ENCODE results near the gene SMIM43. TPM values are rescaled to one million over a fixed set of nuclear protein-coding genes. Genes with fewer than 3 reads are reported as not detected.

The SMIM43 gene
- total RNA-seq (2021), result 1.0 and 1.2 TPM in 2 replicates
- long read RNA-seq, partial matches to known transcripts, result 0 of 7 reads
- long read RNA-seq, other reads (novel, unspliced or antisense), result 3 of 7 reads

- H2BK20ac ChIP-seq (ENCODE audit: low read depth, low read length, poor library complexity, severe bottlenecking), result no peak within 1 kb of the TSS
- no peak within 1 kb of the TSS for H2BK5ac ChIP-seq (ENCODE audit: insufficient read length, low read length)
- H3K4me3 Mint-ChIP-seq, result peak within 1 kb of the TSS; percentile 75 to 89
- peaks cover 9% of the 10 kb centered on the region for H3K23me2 ChIP-seq (ENCODE audit: insufficient read length, low read depth, low read length, poor library complexity, severe bottlenecking)
- H3K56ac ChIP-seq (ENCODE audit: insufficient read length, low read depth, low read length), result no peak within 1 kb of the TSS
- WGBS (ENCODE audit: extremely low coverage, insufficient read length, low lambda C conversion rate), result no CpG with 5 or more reads among the region's 75 CpGs
- H3K23ac ChIP-seq (ENCODE audit: insufficient read length, low read depth, low read length), result no peak within 1 kb of the TSS
- peaks cover 97% of the 10 kb centered on the region for H3K27me3 Mint-ChIP-seq (ENCODE audit: low read depth)
- H3K4me1 ChIP-seq (ENCODE audit: insufficient read depth, low read length), result 0 out of 2 replicates have a peak, but pooled peaks cover 5% of the 10 kb centered on the region
- H2AFZ ChIP-seq (ENCODE audit: low read length), result no peak within 1 kb of the TSS
- H3K14ac ChIP-seq (ENCODE audit: insufficient read depth, low read length), result peak within 1 kb of the TSS; percentile 66; the same call in 1 of the 2 replicates
- peak; percentile 56 for DNase-seq
- H4K8ac ChIP-seq (replicated peaks; ENCODE audit: insufficient read length, low read depth, low read length), result no peak within 1 kb of the TSS
- H3K4me1 Mint-ChIP-seq, result peaks cover 17 to 18% of the 10 kb centered on the region in 2 experiments
- no peaks in the 10 kb centered on the region for H3K9me3 ChIP-seq (ENCODE audit: control insufficient read depth, low read depth, low read length)
- no peak within 1 kb of the TSS for H3K27ac Mint-ChIP-seq
- H3K9ac ChIP-seq (ENCODE audit: extremely low read depth, insufficient read length, low read length), result peak within 1 kb of the TSS; percentile 9
- no peak within 1 kb of the TSS for H3K4ac ChIP-seq (ENCODE audit: low read depth, low read length)
- H2BK12ac ChIP-seq (ENCODE audit: insufficient read length, low read depth, low read length), result no peak within 1 kb of the TSS
- no peak within 1 kb of the TSS for H2BK15ac ChIP-seq (ENCODE audit: low read depth, low read length)
- TF ChIP-seq CTCF (conservative IDR thresholded peaks at IDR 0.05), result no peak
- H3K4me2 ChIP-seq (ENCODE audit: insufficient read depth, insufficient read length, low read length), result peak within 1 kb of the TSS; percentile 41
- H3T11ph ChIP-seq (ENCODE audit: low read length), result no peak within 1 kb of the TSS
- no peaks in the 10 kb centered on the region for H4K20me1 ChIP-seq (ENCODE audit: control insufficient read depth, insufficient read depth, insufficient read length)
- no peaks in the 10 kb centered on the region for H3K79me1 ChIP-seq (ENCODE audit: insufficient read depth, low read depth, low read length, poor library complexity, severe bottlenecking)
- no peaks in the 10 kb centered on the region for H3K79me2 ChIP-seq (ENCODE audit: insufficient read depth, low read length)
- no peak within 1 kb of the TSS for H3K27ac ChIP-seq (ENCODE audit: insufficient read length, low read depth, low read length)
- H2BK120ac ChIP-seq (ENCODE audit: low read depth, low read length, poor library complexity, severe bottlenecking), result no peak within 1 kb of the TSS
- no peak within 1 kb of the TSS for H4K5ac ChIP-seq (ENCODE audit: insufficient read length, low read depth, low read length)
- no peak within 1 kb of the TSS for H2AK5ac ChIP-seq (ENCODE audit: insufficient read length, low read length)
- no peak within 1 kb of the TSS for H4K91ac ChIP-seq (ENCODE audit: insufficient read length, low read depth, low read length)
- no peaks in the 10 kb centered on the region for H3K9me3 Mint-ChIP-seq
- no peak within 1 kb of the TSS for H3K18ac ChIP-seq (ENCODE audit: insufficient read length, low read depth, low read length)
- no peaks in the 10 kb centered on the region for H3K36me3 Mint-ChIP-seq (ENCODE audit: insufficient read depth in 1 of 3, low read depth in 3 of 3)
- H3K27me3 ChIP-seq (ENCODE audit: insufficient read depth, low read length), result peaks cover 41% of the 10 kb centered on the region
These were observed at the start of gene SMIM43 for GRCh38 chr4:121764702-121765367. Gene SMIM43 (minus strand): TSS chr4:121765164. CDS start chr4:121765105, 59 bp downstream.

Data from H9 (cell line).